GM12878 (cell line): ENCODE data around the gene CCND2. TPM values are rescaled to one million over a fixed set of nuclear protein-coding genes. Genes with fewer than 3 reads are reported as not detected.

Source experiments
- ATAC-seq: fragments of 200-7000 bp; cut with Tn5 transposase; 3 replicates; pipeline ENCODE4 v1.9.1; 2020; ENCODE audit warnings: mild to moderate bottlenecking, moderate library complexity
- BruUV-seq: library from RNA; stranded (reverse); fragments of 400-500 nt; replicated peaks from 2 replicates; lab custom pipeline; 2021; lab: Mats Ljungman, UMichigan
- CTCF ChIA-PET: fragments of 300-600 bp; sonication (Branson Sonifier 250); formaldehyde crosslinking; extraction: SDS; loops from one replicate; lab custom pipeline; 2021; ENCODE audit warnings: inconsistent platforms; lab: Yijun Ruan, JAX
- POLR2A ChIA-PET: fragments of 350-600 bp; formaldehyde crosslinking; extraction: SDS; loops from one replicate; lab custom pipeline; 2021; ENCODE audit warnings: inconsistent platforms; lab: Charles Lee
- RAD21 ChIA-PET: fragments of 300-600 bp; sonication (Branson Sonifier 250); formaldehyde crosslinking; loops from one replicate; lab custom pipeline; 2023; ENCODE audit warnings: antibody characterized with exemption; ENCODE audit not compliant: unreplicated experiment; lab: Charles Lee
- SMC1A ChIA-PET: fragments of 300-600 bp; sonication (Branson Sonifier 250); formaldehyde crosslinking; loops from one replicate; lab custom pipeline; 2023; ENCODE audit not compliant: unreplicated experiment, uncharacterized antibody; lab: Charles Lee
- DNase-seq: peaks from one replicate; pipeline ENCODE4 v3.0.0-alpha.2; 2011; ENCODE audit warnings: low read depth, low spot score
- FAIRE-seq: peaks from 3 replicates; lab custom pipeline; 2011; peaks lifted over from hg19 to GRCh38; lab: Jason Lieb, UNC
- H2AFZ ChIP-seq: 2 replicates; pipeline ENCODE4 v1.6.0; 2011; ENCODE audit warnings: low read depth, low read length, control low read depth; ENCODE audit not compliant: control insufficient read depth
- H3K27ac ChIP-seq: 2 replicates; pipeline ENCODE4 v1.5.1; 2011; ENCODE audit warnings: control low read depth; ENCODE audit not compliant: control insufficient read depth, insufficient read depth
- H3K27me3 ChIP-seq, 2 experiments: replicated peaks in 1 of 2; 2 replicates each; pipeline versions ENCODE4 v1.6.0 to v1.6.1; 2011; ENCODE audit warnings: low read length in 1 of 2; ENCODE audit not compliant: control insufficient read depth in 2 of 2, insufficient read depth in 2 of 2
- H3K36me3 ChIP-seq, 2 experiments: 2 replicates each; pipeline ENCODE4 v1.5.1; 2011; ENCODE audit warnings: low read length in 1 of 2; ENCODE audit not compliant: control insufficient read depth in 2 of 2, insufficient read depth in 2 of 2
- H3K4me1 ChIP-seq: 2 replicates; pipeline ENCODE4 v1.6.1; 2011; ENCODE audit warnings: mild to moderate bottlenecking, low read length, moderate library complexity, mixed read lengths; ENCODE audit not compliant: control insufficient read depth, insufficient read depth
- H3K4me2 ChIP-seq: 2 replicates; pipeline ENCODE4 v1.6.0; 2011; ENCODE audit warnings: control low read depth; ENCODE audit not compliant: control insufficient read depth, insufficient read depth
- H3K4me3 ChIP-seq: fragments of 200-600 bp; sonication (generic); 2 replicates; pipeline ENCODE4 v1.5.1; 2016
- H3K79me2 ChIP-seq: 2 replicates; pipeline ENCODE4 v1.6.0; 2011; ENCODE audit warnings: low read length; ENCODE audit not compliant: control insufficient read depth, insufficient read depth
- H3K9ac ChIP-seq: 2 replicates; pipeline ENCODE4 v1.8.0; 2011; ENCODE audit warnings: low read length, control low read depth, mixed read lengths; ENCODE audit not compliant: control insufficient read depth, insufficient read depth
- H3K9me3 ChIP-seq: replicated peaks from 3 replicates; pipeline ENCODE4 v1.5.1; 2011; ENCODE audit warnings: mild to moderate bottlenecking, low read length; ENCODE audit not compliant: control insufficient read depth, insufficient read depth
- H4K20me1 ChIP-seq: 2 replicates; pipeline ENCODE4 v1.6.0; 2011; ENCODE audit not compliant: control insufficient read depth, insufficient read depth
- ESRRA ChIP-seq: IDR thresholded peaks from 2 replicates; pipeline ENCODE4 v1.6.1; 2012; ENCODE audit warnings: mild to moderate bottlenecking, low read length, improper control_type of control experiment
- MYB ChIP-seq: fragments of 150-350 bp; IDR thresholded peaks from 2 replicates; pipeline ENCODE4 v1.6.1; 2014; ENCODE audit warnings: mild to moderate bottlenecking, low read depth, low read length, borderline replicate concordance
- NFYA ChIP-seq: IDR thresholded peaks from 2 replicates; pipeline ENCODE4 v1.6.1; 2011; ENCODE audit warnings: low read depth, mild to moderate bottlenecking, low read length, improper control_type of control experiment, borderline replicate concordance
- PBX3 ChIP-seq: IDR thresholded peaks from 2 replicates; pipeline ENCODE4 v1.6.1; 2011; ENCODE audit warnings: mild to moderate bottlenecking, low read depth, low read length, moderate library complexity; ENCODE audit not compliant: insufficient replicate concordance
- PRDM15 ChIP-seq: fragments of 450-650 bp; formaldehyde crosslinking; IDR thresholded peaks from 2 replicates; pipeline ENCODE4 v1.4.0; 2020; ENCODE audit warnings: mild to moderate bottlenecking, moderate library complexity
- RAD51 ChIP-seq: fragments of 450-650 bp; IDR thresholded peaks from 2 replicates; pipeline ENCODE4 v1.6.1; 2016; ENCODE audit warnings: moderate library complexity, mild to moderate bottlenecking, inconsistent platforms
- SREBF1 ChIP-seq: IDR thresholded peaks from 2 replicates; pipeline ENCODE4 v1.6.1; 2012; ENCODE audit warnings: mild to moderate bottlenecking, low read length
- TCF12 ChIP-seq: IDR thresholded peaks from 2 replicates; pipeline ENCODE4 v1.6.1; 2011; ENCODE audit warnings: low read depth, mild to moderate bottlenecking, low read length
- WGBS: methylation state at CpG from one replicate; pipeline ENCODE4 v1.1.6; 2016; ENCODE audit warnings: low lambda C conversion rate; ENCODE audit not compliant: insufficient replicate concordance, insufficient coverage; ENCODE audit errors: missing lambda C conversion rate; 5-methylcytosine and 5-hydroxymethylcytosine counted together
- in situ Hi-C: fragments of 300-500 bp; cut with MboI; formaldehyde crosslinking; loops from 9 replicates; pipeline ENCODE4 v1.14.3; 2018; ENCODE audit warnings: mixed read lengths
- intact Hi-C: fragments of 100-400 bp; cut with micrococcal nuclease; formaldehyde crosslinking; loops from one replicate; pipeline ENCODE4 v1.14.2; 2022; ENCODE audit not compliant: unreplicated experiment
- polyA plus RNA-seq, 11 experiments: library from polyadenylated mRNA; depleted of rRNA in 4 of 11; unstranded in 6 of 11; stranded (reverse) in 5 of 11; fragments of >200 nt; fragmentation: Nextera tagmentation in 4 of 11; fragmentation: Illumina TruSeq in 1 of 11; extraction: Ambion mirVana in 4 of 11; extraction: Trizol in 1 of 11; gene quantifications; 1 replicate in 1 of 11; 2 replicates in 10 of 11; pipeline versions ENCODE4 v1.2.1 to v1.2.3, GENCODE V29; 2011 to 2016; ENCODE audit warnings: inconsistent platforms in 2 of 11, missing spikeins in 2 of 11, low read depth in 1 of 11
- total RNA-seq, 4 experiments: library from RNA; depleted of rRNA in 3 of 4; stranded (reverse); fragments of >200 nt in 3 of 4; fragmentation: Illumina TruSeq in 1 of 4; extraction: Trizol in 1 of 4; gene quantifications; 2 replicates each; pipeline versions ENCODE4 v1.2.1 to v1.2.3, GENCODE V29; 2013 to 2021

CCND2 gene
- total and polyA plus RNA-seq, 10 of the 15 experiments (the other 5 are each of a cell fraction or from before 2014, with no cell fraction given), result 30.1 to 263 (median 152) TPM

GRCh38 chr12:4245446-4245845 lies 28.1 kb upstream of the CCND2 start:
- Histone ChIP-seq H3K27me3 (no peaks in the 10 kb centered on the region), H3K36me3 (no peaks in the 10 kb centered on the region), H4K20me1 (no peaks in the 10 kb centered on the region), H3K4me2 (no peak overlapping the region; the same call in 1 of the 2 replicates), H3K4me1 (peaks cover 17% of the 10 kb centered on the region), H3K9me3 (no peaks in the 10 kb centered on the region; the same call in 2 of the 3 replicates), H2AFZ (no peak overlapping the region; the same call in 1 of the 2 replicates), H3K27ac (peak overlapping the region; percentile 45; the same call in 1 of the 2 replicates), H3K9ac (no peak overlapping the region)
- ChIA-PET SMC1A (interaction anchor here (0.9 to 2.8 kb wide), 6 partner anchors 12 to 106 kb away, joined by 3 to 12 read pairs (median 8); no protein-coding TSS in a partner anchor), CTCF (interaction anchor here (0.6 to 1.6 kb wide), 5 partner anchors 13 to 45 kb away, joined by 3 to 6 read pairs (median 3); no protein-coding TSS in a partner anchor), RAD21 (interaction anchor here (0.6 to 3.3 kb wide), 9 partner anchors 17 to 138 kb away, joined by 3 to 17 read pairs (median 6); partner anchors contain the start of gene CCND2)
- ATAC-seq, result no peak
- WGBS, result 66% methylated on average over 4 of the region's 4 CpGs
- in situ Hi-C loops, result no loop called here
- no peak for DNase-seq
- no TSS peak for BruUV-seq
- no peak for FAIRE-seq
- TF ChIP-seq PBX3 (no peak), ESRRA (no peak), NFYA (no peak), TCF12 (0 out of 2 replicates have a peak, but pooled peaks have one; percentile 5), PRDM15 (CRISPR knock-in tag) (no peak), MYB (no peak), RAD51 (no peak), SREBF1 (no peak)
- TF ChIP-seq, all 136 proteins: peak for 1
- POLR2A ChIA-PET, result interaction anchor here (0.7 to 2.2 kb wide), 7 partner anchors 17 to 104 kb away, joined by 3 to 14 read pairs (median 5); no protein-coding TSS in a partner anchor
- no peak overlapping the region for H3K4me3 ChIP-seq
- H3K79me2 ChIP-seq, result no peaks in the 10 kb centered on the region
- intact Hi-C loops, result no loop called here
